CD8-positive, alpha-beta memory T cell (primary cell): ENCODE measurements around the gene ZNF512. TPM values are rescaled to one million over a fixed set of nuclear protein-coding genes. Genes with fewer than 3 reads are reported as not detected.

Experiments
- polyA plus RNA-seq: library from polyadenylated mRNA; unstranded; fragments of 300-500 nt; fragmentation: Illumina TruSeq; gene quantifications from one replicate; pipeline ENCODE4 v1.2.3, GENCODE V29; 2021
- total RNA-seq, 2 experiments: library from RNA; stranded (reverse); gene quantifications; one replicate each; pipeline ENCODE4 v1.2.3, GENCODE V29; 2021

Gene ZNF512
- total and polyA plus RNA-seq, 3 experiments from 2014 or later: 20.6 to 39.1 (median 21.8) TPM

Other genes with a start within 250 kb of the ZNF512 start
- gene GTF3C2, start 226.3 kb upstream of the ZNF512 start, total RNA-seq: 10 to 100 TPM; 76.7 to 81.7 TPM
- gene GTF3C2, start 226.3 kb upstream of the ZNF512 start, polyA plus RNA-seq: 43.5 TPM
- 10 to 100 TPM; 46.6 to 47.1 TPM for gene EIF2B4, start 212.7 kb upstream of the ZNF512 start, total RNA-seq
- 32.7 TPM for gene EIF2B4, start 212.7 kb upstream of the ZNF512 start, polyA plus RNA-seq
- gene SNX17, start 212.4 kb upstream of the ZNF512 start, total RNA-seq: 100 to 1,000 TPM; 122 to 130 TPM
- 211 TPM for gene SNX17, start 212.4 kb upstream of the ZNF512 start, polyA plus RNA-seq
- gene ZNF513, start 202.3 kb upstream of the ZNF512 start, total RNA-seq: 1 to 10 TPM; 9.2 to 9.9 TPM
- 4.7 TPM for gene ZNF513, start 202.3 kb upstream of the ZNF512 start, polyA plus RNA-seq
- gene PPM1G, start 173.5 kb upstream of the ZNF512 start, total RNA-seq: 100 to 1,000 TPM; 189 to 191 TPM
- gene PPM1G, start 173.5 kb upstream of the ZNF512 start, polyA plus RNA-seq: 104 TPM
- 10 to 100 TPM; 77.2 to 81.0 TPM for gene NRBP1, start 154.4 kb upstream of the ZNF512 start, total RNA-seq
- 128 TPM for gene NRBP1, start 154.4 kb upstream of the ZNF512 start, polyA plus RNA-seq
- 1 to 10 TPM; 4.0 to 5.4 TPM for gene KRTCAP3, start 140.7 kb upstream of the ZNF512 start, total RNA-seq
- gene KRTCAP3, start 140.7 kb upstream of the ZNF512 start, polyA plus RNA-seq: 0.71 TPM
- gene IFT172, start 93.3 kb upstream of the ZNF512 start, total RNA-seq: 10 to 100 TPM; 12.0 to 13.8 TPM
- 5.3 TPM for gene IFT172, start 93.3 kb upstream of the ZNF512 start, polyA plus RNA-seq
- gene FNDC4, start 87.8 kb upstream of the ZNF512 start, total RNA-seq: under 1 TPM in 1 of 2 experiments, not detected in 1; 0.15 TPM
- gene FNDC4, start 87.8 kb upstream of the ZNF512 start, polyA plus RNA-seq: not detected
- gene GCKR, start 86.2 kb upstream of the ZNF512 start, total RNA-seq: not detected
- not detected for gene GCKR, start 86.2 kb upstream of the ZNF512 start, polyA plus RNA-seq
- gene CCDC121, start 46.0 kb downstream of the ZNF512 start, total RNA-seq: under 1 TPM; 0.20 to 0.58 TPM
- 0.62 TPM for gene CCDC121, start 46.0 kb downstream of the ZNF512 start, polyA plus RNA-seq
- 10 to 100 TPM; 67.3 to 70.5 TPM for gene GPN1, start 46.0 kb downstream of the ZNF512 start, total RNA-seq
- 63.6 TPM for gene GPN1, start 46.0 kb downstream of the ZNF512 start, polyA plus RNA-seq
- gene SUPT7L, start 80.6 kb downstream of the ZNF512 start, total RNA-seq: 10 to 100 TPM; 31.1 to 33.6 TPM
- 24.6 TPM for gene SUPT7L, start 80.6 kb downstream of the ZNF512 start, polyA plus RNA-seq
- 10 to 100 TPM; 28.6 to 29.6 TPM for gene SLC4A1AP, start 80.8 kb downstream of the ZNF512 start, total RNA-seq
- 29.1 TPM for gene SLC4A1AP, start 80.8 kb downstream of the ZNF512 start, polyA plus RNA-seq
- gene MRPL33, start 188.7 kb downstream of the ZNF512 start, total RNA-seq: 10 to 100 TPM; 85.8 to 90.0 TPM
- 251 TPM for gene MRPL33, start 188.7 kb downstream of the ZNF512 start, polyA plus RNA-seq